GM19043 (cell line): ENCODE data around the gene OTUB2.

Experiments used
- ATAC-seq: cut with Tn5 transposase; IDR thresholded peaks from one replicate; pipeline ENCODE4 v1.9.1; 2021; ENCODE audit warnings: low read depth; ENCODE audit not compliant: unreplicated experiment

The OTUB2 gene

DNA sequence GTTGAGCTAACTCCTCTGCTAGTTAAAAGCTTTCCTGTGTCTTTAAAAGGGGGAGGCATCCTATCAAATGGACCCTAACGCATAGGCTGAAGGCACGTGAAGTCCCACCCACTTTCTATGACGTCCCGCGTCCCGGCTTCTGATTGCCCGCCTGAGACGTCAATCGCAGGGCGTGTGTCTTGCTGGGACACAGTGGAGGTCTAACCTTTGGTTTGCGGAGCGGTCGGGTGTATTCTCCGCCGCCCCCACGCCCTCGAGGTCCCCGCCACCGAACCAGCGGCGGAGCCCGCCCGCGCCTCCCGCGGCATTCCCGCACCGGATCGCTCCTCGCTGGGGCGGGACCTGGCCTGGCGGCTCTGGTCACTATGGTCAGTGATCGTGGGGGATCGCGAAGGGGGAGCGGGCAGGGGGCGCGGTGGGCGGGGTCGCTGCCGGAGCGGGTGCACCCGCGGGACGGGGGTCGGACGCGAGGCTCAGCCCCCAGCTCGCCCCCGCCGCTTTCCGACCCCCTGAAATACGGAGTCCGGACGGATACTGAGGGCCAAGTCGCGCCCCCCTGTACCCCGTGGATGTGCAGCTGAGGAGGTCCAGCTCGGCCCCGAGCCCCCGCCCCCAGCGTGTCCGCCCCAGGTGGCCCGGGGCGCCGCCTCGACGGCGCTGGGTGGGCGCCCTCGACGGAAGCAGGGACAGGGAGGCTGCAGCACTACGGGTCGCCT lies at the start of gene OTUB2:
TSS of gene OTUB2 (plus strand) at position 168 of the 716 bp plus-strand sequence. CDS start at position 366, 198 bp downstream.
- ATAC-seq = peak; percentile 100

DNA sequence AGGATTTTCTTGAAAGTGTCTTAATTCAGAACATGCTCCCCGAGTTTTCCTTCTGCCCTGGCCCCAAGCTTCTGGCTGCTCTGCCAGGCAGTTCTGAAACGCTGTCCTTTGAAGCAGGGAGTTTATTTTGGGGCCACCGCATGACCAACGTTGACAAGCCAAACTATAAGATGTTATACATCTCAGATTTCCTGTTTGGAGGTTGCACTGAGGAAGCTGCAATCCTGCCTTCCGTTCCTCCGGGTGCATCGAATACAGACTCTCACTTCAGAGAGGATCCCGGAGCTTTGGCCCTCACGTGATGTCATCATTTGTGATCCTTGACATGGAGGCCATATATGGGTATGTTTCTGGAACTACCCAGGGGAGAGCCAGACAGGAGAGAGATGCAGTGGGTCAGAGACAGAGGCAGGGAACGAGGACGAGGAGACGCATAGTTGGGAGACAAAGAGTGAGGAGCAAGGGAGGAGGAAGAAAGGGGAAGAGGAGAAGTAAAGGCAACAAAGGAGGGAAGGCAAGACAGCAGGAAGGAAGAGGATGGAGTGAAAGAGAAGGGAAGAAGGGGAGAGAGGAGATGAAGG lies 49.6 kb upstream of the OTUB2 start, which contains the start of gene ASB2:
TSS of gene ASB2 (minus strand) at position 94 of the 581 bp plus-strand sequence. CDS start 12,031 bp downstream, outside the sequence.
- ATAC-seq = peak; percentile 6

DNA sequence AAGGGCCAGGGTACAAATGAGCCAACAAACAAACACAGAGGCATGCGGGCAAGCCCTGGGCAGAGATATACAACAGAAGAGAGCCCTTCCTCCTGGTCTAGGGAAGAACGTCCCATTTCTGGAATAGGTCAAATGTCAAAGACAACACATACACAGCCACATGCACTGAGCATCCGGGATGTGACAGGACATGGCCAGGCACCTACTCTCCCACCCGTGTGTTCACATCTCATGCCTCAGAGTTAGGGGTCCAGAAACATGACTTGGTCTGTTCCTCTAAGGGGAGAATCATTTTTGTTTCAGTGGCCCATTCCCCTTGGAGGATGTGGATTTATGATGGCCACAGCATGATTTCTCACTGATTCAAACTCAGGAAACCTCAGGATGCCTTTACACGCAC lies 49.0 kb upstream of the OTUB2 start:
- ATAC-seq = no peak

DNA sequence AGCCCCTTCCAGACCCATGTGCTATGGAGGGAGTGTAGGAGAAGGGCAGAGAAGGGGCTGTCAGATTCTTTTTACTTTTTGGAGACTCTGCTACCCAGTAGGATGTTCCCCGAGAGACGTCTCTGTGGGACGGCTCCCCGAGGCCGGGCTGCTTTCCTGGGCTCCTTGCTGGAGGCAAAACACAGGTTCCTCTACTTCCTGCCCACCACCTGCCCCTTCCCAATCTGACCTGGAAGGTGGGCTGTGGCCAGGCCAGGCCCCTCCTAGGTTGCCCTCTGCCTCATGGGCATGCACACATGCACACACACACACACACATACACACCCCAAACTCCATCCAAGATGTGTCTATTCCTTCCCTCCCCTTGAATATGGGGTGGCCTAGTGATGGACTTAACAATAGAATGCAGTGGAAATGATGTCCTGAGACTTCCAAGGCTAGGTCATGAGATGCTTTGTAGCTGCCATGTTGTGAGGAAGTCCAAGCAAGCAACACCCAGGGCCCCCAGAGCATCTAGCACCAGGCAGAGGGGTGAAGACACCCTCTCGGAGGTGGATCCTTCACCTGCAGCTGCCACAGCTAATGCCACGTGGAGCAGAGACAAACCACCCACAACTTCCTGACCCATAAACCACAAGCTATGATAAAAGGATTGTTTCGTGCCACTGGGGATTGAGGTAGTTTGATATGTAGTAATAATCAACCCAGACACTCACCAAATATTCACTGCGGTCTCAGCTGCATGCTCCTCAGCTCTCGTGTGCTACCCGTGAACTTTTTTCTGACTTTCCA lies 48.2 kb upstream of the OTUB2 start:
- peak; percentile 49 for ATAC-seq

DNA sequence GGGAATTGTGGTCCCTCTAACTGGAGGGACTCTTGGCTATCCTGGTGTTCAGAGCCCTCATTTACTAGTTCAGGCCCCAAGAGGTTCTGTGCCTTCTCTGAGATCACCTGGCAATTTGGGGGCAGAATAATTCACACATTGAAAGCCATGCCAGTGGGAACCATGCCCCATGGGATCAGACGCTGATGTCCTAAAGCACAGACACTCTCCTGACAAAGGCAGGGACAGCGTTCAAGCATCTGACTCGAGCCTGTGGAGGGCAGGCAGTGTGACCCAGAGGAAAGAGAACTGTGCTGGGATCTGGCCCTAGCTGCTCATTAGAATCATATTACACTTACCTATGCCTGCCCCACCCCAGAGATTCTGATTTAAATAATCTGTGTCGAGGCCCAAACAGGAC lies 47.4 kb upstream of the OTUB2 start:
- ATAC-seq = no peak

DNA sequence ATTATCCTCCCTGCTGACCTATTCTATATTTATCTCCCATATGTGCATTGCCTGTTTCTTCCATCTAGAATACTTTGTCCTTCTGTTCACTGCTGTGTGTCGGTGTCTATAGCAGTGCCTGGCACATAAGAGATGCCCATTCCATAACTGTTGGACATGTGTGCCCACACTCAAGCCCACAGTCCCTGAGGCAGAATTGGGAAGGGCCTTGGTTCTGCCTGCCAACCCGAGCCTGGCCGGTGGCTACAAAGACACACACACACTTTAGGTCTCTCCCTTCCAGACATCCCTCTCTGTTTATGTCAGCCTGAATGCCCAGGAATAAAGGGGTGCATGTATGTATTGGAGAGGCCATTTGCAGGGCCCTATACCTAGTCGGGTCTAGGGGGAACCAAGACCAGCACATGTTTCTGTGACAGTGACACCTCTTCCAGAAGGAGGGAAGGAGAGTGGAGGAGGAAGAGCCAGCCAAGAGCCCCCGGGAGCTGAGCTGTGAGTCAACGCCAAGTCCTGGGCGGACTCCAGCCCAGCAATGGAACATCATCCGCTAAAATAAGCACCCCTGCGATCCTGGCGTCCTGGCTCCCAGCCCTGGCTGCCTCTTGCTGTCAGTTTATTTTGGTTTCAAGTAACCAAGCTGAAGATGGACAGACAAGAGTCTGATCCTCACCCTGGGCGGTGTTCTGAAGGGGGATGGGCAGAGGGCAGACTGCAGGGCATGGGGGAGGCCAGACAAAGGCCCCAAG lies 45.5 kb upstream of the OTUB2 start:
- ATAC-seq = no peak

DNA sequence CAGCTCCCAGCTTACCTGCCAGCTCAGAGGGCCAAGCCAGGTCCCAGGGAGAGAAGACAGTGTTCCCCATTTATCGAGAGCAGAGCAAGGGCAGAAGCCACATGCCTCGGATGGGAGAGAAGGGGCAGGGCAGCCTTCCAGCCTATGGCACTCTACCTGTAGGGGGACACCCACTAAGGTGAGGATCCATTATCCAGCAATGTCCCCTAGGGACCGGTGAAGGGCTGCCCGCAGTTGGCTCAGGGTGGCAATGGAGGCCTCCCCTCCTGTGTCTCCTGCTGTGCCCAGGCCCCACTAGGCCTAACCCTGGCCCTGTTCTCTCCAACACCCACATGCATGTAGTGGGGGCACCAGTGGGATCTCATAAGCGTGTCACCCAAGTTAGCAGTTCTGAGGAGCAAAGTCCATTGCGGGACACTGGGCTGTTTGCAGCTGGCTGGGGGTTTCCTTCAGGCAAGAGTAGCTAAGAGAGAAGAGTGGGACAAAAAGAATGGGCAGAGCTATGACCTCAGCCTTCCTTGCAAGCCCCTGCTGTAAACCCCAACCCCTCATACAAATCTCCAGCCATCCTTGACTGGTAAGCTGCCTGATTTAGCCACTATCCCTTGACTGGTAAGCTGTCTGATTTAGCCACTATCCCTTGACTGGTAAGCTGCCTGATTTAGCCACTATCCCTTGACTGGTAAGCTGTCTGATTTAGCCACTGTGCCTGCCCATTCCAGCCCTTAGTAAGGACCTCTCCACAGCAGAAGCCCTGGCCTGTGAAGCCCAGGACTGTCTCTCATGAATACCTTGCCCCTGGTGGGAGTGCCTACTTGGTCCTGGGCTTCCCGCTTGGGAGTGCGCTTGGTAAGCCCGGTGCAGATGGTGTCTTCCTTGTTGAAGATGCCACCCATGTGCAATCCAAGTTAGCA lies 44.6 kb upstream of the OTUB2 start:
- no peak for ATAC-seq

DNA sequence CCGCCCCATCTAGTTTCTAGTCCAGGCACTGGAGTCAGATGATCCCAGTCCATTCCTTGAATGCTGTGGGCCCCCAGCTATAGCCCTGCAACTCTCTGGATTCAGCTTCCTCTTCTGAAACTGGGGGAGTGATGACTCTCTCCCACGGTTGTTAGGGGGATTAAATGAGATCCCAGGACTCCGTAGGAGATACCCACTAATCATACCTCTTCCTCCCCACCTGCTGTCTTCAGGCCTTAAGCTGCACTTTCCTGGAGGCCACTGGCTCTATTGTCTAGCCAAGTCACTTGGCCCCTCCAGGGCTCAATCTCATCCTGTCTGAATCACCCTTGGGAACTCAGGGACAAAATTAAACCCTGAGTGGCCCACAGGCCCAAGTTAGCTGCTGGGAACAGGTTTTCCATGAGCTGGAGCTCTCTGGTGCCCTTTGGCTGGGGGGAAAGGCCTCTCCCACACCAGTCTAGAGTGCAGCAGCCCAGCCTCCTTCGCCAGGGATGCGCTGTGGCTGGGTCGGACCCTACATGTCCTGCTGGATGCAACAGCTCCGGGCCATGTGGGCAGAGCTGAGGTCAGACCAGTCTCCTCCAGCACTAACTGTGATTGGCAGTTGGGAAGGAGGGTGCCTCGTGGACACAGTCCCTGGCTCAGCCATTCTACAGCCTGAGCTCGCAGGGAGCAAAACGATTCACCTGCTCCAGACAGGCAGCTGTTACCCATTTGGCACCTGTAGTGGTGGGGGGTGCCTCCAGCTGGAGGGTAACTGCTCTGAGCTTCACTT lies 43.7 kb upstream of the OTUB2 start:
- no peak for ATAC-seq

DNA sequence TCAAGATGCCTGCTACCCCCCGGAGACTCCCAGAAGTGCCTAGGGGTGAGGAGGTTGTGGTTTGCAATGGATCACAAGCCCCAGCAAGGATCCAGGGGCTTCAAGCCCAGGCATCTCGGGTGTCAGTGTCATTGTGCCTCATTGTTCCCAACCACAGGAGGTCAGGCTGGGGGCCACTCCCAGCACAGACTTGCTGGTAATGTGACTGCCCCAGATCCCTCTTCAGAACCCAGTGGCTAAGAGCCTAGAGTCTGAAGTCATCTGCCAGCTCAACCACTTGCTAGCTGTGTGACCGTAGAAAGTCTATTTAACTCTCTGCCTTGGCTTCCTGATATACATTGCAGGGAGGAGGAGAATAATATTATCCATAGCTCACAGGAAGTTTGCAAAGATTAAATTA lies 42.1 kb upstream of the OTUB2 start:
- ATAC-seq = no peak

DNA sequence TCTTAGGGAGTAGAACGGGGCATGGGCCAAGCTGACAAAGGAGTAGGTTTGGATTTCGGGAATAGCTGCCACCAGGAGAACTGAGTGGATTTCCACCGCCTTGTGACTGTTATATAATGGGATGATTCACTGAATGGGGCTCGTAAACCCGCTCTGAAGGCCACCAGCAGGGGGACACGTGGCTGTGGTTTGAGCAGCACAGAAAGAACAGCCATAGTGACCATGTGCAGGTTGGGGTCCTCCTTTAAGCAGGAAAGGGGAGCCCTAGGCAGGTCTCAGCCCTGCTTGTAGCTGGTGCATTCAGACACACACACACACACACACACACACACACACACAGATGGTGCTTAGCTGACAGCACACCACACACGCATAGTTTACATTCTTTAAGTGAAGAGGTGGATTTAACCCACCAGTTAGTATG lies 41.1 kb upstream of the OTUB2 start:
- no peak for ATAC-seq

DNA sequence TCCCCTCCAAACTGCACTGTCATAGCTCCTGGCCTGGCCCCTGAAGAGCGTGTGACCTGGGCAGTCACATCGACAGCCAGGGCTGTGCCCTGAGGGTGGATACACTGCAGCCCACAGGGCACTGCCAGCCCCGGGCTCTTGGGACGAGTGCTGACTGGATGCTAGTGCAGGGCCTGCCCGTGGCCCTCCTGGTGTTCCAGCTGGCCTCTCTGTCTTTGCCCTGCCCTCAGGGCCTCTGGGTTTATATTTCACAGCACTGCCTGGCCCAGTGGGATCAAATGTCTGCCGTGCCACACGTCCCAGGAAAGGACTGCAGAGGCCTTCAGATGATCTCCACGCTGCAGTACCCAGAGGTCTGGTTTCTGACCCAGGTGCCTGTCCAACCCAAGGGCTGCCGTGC lies 39.2 kb upstream of the OTUB2 start:
- no peak for ATAC-seq

DNA sequence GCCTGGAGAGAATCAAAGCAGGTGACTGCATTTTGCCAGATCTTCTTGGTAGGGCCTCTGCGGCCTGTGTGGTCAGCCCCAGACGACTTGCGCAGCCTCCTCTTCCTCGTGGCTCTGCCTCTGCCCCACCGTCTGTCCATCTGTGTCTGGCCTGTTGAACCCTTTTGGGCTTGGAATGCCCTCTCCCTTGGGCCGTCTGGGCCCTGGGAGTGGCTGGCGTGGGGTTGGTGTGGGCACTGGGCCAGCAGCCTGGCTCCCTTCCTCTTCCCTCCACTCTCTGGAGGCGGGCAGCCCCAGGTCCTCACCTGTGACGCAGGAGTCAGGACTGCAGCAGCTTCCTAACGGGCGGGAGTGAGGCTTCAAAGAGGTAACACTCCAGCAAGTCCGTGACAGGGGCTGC lies 38.8 kb upstream of the OTUB2 start:
- ATAC-seq = no peak

DNA sequence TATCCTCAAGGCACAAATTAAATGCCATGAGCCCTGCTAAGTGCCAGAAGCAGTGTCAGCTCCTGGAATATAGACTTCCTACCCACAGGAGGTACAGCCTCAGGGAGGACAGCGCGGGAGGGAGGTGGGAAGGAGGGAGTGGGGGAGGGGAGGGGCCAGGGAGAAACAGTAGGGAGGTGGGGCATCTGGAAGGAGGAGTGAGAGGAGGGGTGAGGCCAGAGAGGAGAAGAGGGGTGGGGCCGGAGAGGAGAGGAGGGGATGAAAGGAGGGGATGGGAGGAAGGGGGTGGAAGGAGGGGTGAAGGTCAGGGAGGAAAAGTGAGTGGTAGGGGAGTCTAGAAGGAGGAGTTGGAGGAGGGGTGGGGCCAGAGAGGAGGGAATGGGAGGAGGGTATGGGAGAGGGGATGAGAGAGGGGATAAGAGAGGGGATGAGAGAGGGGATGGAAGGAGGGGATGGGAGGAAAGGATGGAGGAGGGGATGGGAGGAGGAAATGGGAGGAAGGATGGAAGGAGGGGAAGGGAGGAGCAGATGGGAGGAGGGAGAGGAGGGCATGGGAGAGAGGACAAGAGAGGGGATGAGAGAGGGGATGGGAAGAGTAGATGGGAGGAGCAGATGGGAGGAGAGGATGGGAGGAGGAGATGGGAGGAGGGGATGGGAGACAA lies 38.2 kb upstream of the OTUB2 start:
- ATAC-seq = no peak

DNA sequence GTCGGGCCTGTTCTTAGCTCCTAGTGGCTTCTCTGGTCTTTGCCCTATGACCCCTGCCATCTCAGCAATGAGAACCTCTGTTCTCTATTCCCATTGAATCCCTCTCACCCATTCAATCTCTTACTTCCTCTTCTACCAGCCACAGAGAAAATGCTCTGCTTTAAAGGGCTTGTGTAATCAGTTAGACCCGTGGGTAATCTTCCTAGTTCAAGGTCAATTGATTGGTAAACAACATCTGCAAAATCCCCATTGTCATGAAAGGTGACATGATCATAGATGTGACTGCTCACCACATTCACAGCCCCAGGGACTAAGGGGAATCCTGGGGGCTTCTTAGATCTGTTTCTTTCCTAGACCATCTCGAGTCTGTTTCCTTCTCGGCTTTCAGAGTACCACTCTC lies 36.2 kb upstream of the OTUB2 start:
- peak; percentile 60 for ATAC-seq

DNA sequence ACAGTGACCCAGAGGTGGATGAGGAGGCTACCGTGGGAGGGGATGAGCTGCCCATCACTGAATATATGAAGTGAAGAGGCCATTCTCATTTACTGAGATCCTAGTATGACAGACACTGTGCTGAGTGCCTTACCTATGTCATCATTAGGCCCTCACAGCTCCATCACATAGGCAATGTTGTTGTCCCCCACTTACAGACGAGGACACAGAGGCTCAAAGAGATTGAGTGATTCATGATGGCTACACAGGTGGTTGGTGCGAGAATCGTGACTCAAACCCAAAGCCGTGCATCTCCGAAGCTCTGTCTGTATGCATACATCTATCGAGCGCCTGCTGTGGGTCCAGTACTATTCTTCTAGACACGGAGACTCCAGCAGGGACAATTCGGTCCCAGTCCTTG lies 34.9 kb upstream of the OTUB2 start:
- no peak for ATAC-seq

DNA sequence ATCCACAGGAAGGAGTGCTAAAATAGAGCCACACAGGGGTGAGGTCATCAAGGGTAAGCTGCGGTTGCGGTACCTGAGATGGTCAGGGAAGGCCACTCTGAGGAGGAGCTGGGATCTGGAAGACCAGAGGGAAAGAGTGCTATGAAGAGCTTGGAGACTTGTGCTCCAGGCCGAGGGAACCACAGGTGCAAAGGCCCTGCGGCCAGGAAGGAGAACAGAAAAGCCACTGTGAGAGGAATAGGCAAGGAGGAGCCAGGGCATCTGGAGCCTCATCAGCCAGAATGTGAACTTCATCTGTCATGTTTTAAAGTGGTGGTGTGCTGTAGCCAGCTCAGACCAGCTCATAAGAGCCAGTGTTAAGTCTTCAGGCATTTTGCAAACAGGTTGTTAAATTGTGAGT lies 34.5 kb upstream of the OTUB2 start:
- ATAC-seq = no peak

DNA sequence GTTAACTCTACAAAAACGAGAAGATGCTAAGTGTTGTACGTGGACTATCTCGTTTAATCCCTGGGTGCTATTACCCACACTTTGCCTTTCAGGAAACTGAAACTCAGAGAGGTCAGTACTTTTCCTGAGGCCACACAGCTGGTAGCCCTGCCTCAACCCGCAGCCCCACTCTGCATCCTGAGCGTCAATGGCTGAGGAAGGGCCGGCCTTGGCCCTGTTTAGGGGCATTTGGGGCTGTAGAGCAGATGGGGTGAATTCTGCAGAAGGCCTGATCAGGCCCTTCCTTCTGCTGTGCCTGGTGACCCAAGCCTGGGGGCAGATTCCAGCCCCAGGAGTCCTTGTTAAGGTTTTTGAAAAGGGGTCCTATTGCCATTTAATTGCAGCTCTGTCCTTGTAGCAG lies 32.8 kb upstream of the OTUB2 start:
- ATAC-seq = no peak

DNA sequence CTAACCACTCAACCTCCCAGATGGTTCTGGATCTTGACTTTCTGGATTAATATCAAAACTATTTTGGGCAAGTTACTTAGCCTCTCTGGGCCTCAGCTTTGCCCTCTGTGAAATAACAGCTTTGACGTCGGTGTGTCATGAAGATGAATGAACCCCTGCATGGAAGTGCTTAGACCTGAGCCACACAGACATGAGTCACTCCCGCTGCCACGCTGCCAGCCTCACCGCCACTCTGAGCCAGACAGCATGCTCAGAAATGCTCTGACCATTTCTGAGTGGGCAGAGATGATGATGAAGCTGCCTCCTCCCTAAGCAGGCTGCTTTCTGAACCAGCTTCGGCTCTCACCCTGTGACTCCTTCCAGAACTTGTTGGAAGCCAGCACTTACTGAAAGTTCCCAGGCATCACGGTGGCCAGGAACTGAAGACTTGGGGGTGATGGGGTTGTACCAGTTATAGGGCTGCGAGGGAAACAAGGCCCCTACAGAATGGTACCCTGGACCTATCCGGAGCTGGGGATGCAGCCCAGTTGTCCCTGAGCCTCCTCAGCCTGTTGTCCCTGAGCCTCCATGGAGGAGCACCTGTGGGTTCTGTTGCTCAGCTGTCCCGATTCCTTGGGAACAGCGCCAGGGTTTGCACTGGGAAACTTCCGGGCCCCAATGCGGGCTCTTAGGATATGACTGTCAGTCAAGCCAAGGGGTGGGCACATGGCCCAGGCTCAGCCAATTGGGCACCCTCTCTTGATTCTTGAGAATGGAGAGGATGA lies 31.0 kb upstream of the OTUB2 start:
- ATAC-seq = no peak
